Endothelial cell (in vitro differentiated cells): ENCODE measurements around the gene ANO2. TPM values are rescaled to one million over a fixed set of nuclear protein-coding genes. Genes with fewer than 3 reads are reported as not detected.
"Not testable (repeated sequence)": the region's sequence is repeated elsewhere in the genome, so short reads cannot be mapped to it uniquely, and the experiment has no call there.

ENCODE experiments used
- DNase-seq: peaks from one replicate; pipeline ENCODE4 v3.0.0; 2021; ENCODE audit warnings: low spot score
- H3K27ac Mint-ChIP-seq: one replicate; pipeline ENCODE4 v1.8.0; 2021; ENCODE audit warnings: mixed read lengths, inconsistent platforms; ENCODE audit not compliant: unreplicated experiment
- H3K27me3 Mint-ChIP-seq: one replicate; pipeline ENCODE4 v1.8.0; 2021; ENCODE audit warnings: mild to moderate bottlenecking, moderate library complexity, mixed read lengths, inconsistent platforms; ENCODE audit not compliant: unreplicated experiment
- H3K36me3 Mint-ChIP-seq: one replicate; pipeline ENCODE4 v1.8.0; 2021; ENCODE audit warnings: mild to moderate bottlenecking, low read depth, mixed read lengths, inconsistent platforms; ENCODE audit not compliant: unreplicated experiment
- H3K4me1 Mint-ChIP-seq: one replicate; pipeline ENCODE4 v1.8.0; 2021; ENCODE audit warnings: mild to moderate bottlenecking, mixed read lengths, inconsistent platforms; ENCODE audit not compliant: unreplicated experiment
- H3K4me3 Mint-ChIP-seq: one replicate; pipeline ENCODE4 v1.8.0; 2021; ENCODE audit warnings: mild to moderate bottlenecking, mixed read lengths, inconsistent platforms; ENCODE audit not compliant: unreplicated experiment
- H3K9me3 Mint-ChIP-seq: one replicate; pipeline ENCODE4 v1.8.0; 2021; ENCODE audit warnings: mixed read lengths, inconsistent platforms; ENCODE audit not compliant: unreplicated experiment
- CTCF ChIP-seq: fragments of 200-600 bp; sonication (generic); IDR thresholded peaks from one replicate; pipeline ENCODE4 v1.5.0; 2021; ENCODE audit warnings: antibody characterized with exemption; ENCODE audit not compliant: unreplicated experiment
- total RNA-seq: library from RNA; stranded (reverse); fragmentation: NEBNext Ultra II Directional; extraction: Animal tissue kit (Norgen Biotek cat#: 25700); gene quantifications from one replicate; pipeline ENCODE4 v1.2.1, GENCODE V29; 2021; ENCODE audit not compliant: unreplicated experiment

Gene ANO2
- total RNA-seq, 1 donor from 2014 or later = 4.5 TPM

GRCh38 chr12:5548152-5548943 lies 396.7 kb downstream of the ANO2 start:
- peaks cover 1% of the 10 kb centered on the region for H3K27me3 Mint-ChIP-seq
- no peak for DNase-seq
- no peaks in the 10 kb centered on the region for H3K36me3 Mint-ChIP-seq
- H3K9me3 Mint-ChIP-seq = no peaks in the 10 kb centered on the region
- no peak for TF ChIP-seq CTCF
- no peak overlapping the region for H3K27ac Mint-ChIP-seq
- H3K4me3 Mint-ChIP-seq = no peak overlapping the region
- peaks cover 7% of the 10 kb centered on the region for H3K4me1 Mint-ChIP-seq

GRCh38 chr12:5546616-5547015 lies 398.4 kb downstream of the ANO2 start:
- H3K27ac Mint-ChIP-seq = no peak overlapping the region
- H3K9me3 Mint-ChIP-seq = no peaks in the 10 kb centered on the region
- no peak for DNase-seq

GRCh38 chr12:5537771-5538170 lies 407.3 kb downstream of the ANO2 start:
- H3K4me1 Mint-ChIP-seq = peaks cover 6% of the 10 kb centered on the region
- no peak for TF ChIP-seq CTCF
- H3K27me3 Mint-ChIP-seq = peaks cover 2% of the 10 kb centered on the region
- H3K9me3 Mint-ChIP-seq = no peaks in the 10 kb centered on the region
- no peak for DNase-seq
- H3K27ac Mint-ChIP-seq = no peak overlapping the region
- H3K4me3 Mint-ChIP-seq = no peak overlapping the region
- H3K36me3 Mint-ChIP-seq = no peaks in the 10 kb centered on the region

More at GRCh38 chr12:5546616-5547015, 398.4 kb downstream of the ANO2 start:
- H3K27me3 Mint-ChIP-seq = peaks cover 1% of the 10 kb centered on the region
- peaks cover 7% of the 10 kb centered on the region for H3K4me1 Mint-ChIP-seq
- no peak overlapping the region for H3K4me3 Mint-ChIP-seq
- no peaks in the 10 kb centered on the region for H3K36me3 Mint-ChIP-seq
- TF ChIP-seq CTCF = no peak

GRCh38 chr12:5537026-5537615 lies 407.9 kb downstream of the ANO2 start:
- DNase-seq, H3K4me3 Mint-ChIP-seq, H3K27ac Mint-ChIP-seq, H3K4me1 Mint-ChIP-seq, H3K9me3 Mint-ChIP-seq, H3K27me3 Mint-ChIP-seq, H3K36me3 Mint-ChIP-seq: not testable (repeated sequence)

GRCh38 chr12:5535541-5535940 lies 409.5 kb downstream of the ANO2 start:
- H3K4me3 Mint-ChIP-seq = no peak overlapping the region
- no peaks in the 10 kb centered on the region for H3K36me3 Mint-ChIP-seq
- no peak for TF ChIP-seq CTCF

More at GRCh38 chr12:5535541-5535940, 409.5 kb downstream of the ANO2 start:
- DNase-seq = no peak
- no peaks in the 10 kb centered on the region for H3K9me3 Mint-ChIP-seq
- H3K4me1 Mint-ChIP-seq = peaks cover 6% of the 10 kb centered on the region
- no peak overlapping the region for H3K27ac Mint-ChIP-seq
- peaks cover 2% of the 10 kb centered on the region for H3K27me3 Mint-ChIP-seq
